LNCaP clone FGC (cell line): ENCODE data around the gene ETNK1.

Source experiments
- DNase-seq: peaks from one replicate; pipeline ENCODE4 v3.0.0-alpha.2; 2011; ENCODE audit warnings: low read depth
- H3K4me3 ChIP-seq: 2 replicates; pipeline ENCODE4 v1.5.1; 2011; ENCODE audit warnings: mild to moderate bottlenecking, low read depth, low read length, control low read depth
- TF ChIP-seq, protein P1 (sequence below): IDR thresholded peaks from 2 replicates; pipeline ENCODE4 v1.5.1; 2012; ENCODE audit warnings: mild to moderate bottlenecking; ENCODE audit not compliant: control insufficient read depth, insufficient read depth; ENCODE audit errors: extremely low read depth

Gene ETNK1

DNA sequence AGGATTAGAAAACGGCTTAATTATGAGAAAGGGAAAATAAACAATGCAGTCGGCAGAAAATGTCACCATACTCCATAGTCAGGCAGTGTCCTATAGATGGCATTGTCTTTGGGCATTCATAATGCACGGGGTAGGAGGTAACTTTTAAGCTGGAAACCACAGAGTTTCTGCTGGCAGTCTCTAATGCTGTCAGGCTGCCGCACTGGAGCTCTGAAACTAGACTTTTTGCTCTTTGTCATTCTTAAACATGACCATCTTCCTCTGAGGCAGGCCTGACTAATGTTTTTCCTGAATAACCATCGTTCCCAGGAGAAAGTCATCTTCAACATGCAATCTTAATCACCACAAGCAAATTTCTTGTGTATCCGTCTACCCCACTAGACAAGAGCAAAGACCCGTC lies 108.8 kb downstream of the ETNK1 start:
- TF ChIP-seq, protein P1, sequence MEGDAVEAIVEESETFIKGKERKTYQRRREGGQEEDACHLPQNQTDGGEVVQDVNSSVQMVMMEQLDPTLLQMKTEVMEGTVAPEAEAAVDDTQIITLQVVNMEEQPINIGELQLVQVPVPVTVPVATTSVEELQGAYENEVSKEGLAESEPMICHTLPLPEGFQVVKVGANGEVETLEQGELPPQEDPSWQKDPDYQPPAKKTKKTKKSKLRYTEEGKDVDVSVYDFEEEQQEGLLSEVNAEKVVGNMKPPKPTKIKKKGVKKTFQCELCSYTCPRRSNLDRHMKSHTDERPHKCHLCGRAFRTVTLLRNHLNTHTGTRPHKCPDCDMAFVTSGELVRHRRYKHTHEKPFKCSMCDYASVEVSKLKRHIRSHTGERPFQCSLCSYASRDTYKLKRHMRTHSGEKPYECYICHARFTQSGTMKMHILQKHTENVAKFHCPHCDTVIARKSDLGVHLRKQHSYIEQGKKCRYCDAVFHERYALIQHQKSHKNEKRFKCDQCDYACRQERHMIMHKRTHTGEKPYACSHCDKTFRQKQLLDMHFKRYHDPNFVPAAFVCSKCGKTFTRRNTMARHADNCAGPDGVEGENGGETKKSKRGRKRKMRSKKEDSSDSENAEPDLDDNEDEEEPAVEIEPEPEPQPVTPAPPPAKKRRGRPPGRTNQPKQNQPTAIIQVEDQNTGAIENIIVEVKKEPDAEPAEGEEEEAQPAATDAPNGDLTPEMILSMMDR = no peak
- no peak for DNase-seq
- no peak overlapping the region for H3K4me3 ChIP-seq

GRCh38 chr12:22738945-22739344 lies 114.0 kb downstream of the ETNK1 start:
- DNase-seq = no peak
- no peak overlapping the region for H3K4me3 ChIP-seq
- TF ChIP-seq, protein P1 = no peak
